Parathyroid adenoma (tissue), 2 donors: ENCODE data around the gene SMOC2.

Source experiments
- H2AFZ ChIP-seq: fragments of 300-600 bp; sonication (generic); one replicate; pipeline ENCODE4 v1.7.0; 2017; ENCODE audit warnings: antibody characterized with exemption, mild to moderate bottlenecking
- H3K27ac ChIP-seq: fragments of 300-600 bp; sonication (generic); one replicate; pipeline ENCODE4 v1.7.0; 2017
- H3K27me3 ChIP-seq: fragments of 300-600 bp; sonication (generic); one replicate; pipeline ENCODE4 v1.7.0; 2017; ENCODE audit warnings: low read length; ENCODE audit not compliant: control insufficient read depth, insufficient read depth
- H3K36me3 ChIP-seq: fragments of 300-600 bp; sonication (generic); one replicate; pipeline ENCODE4 v1.7.0; 2017; ENCODE audit warnings: low read length; ENCODE audit not compliant: control insufficient read depth, insufficient read depth
- H3K4me1 ChIP-seq: fragments of 300-600 bp; sonication (generic); one replicate; pipeline ENCODE4 v1.7.0; 2017; ENCODE audit warnings: control low read depth
- H3K4me2 ChIP-seq: fragments of 300-600 bp; sonication (generic); one replicate; pipeline ENCODE4 v1.7.0; 2017; ENCODE audit warnings: low read length
- H3K4me3 ChIP-seq: fragments of 300-600 bp; sonication (generic); one replicate; pipeline ENCODE4 v1.7.0; 2017; ENCODE audit warnings: low read depth, low read length
- H3K79me2 ChIP-seq: fragments of 300-600 bp; sonication (generic); one replicate; pipeline ENCODE4 v1.7.0; 2017; ENCODE audit warnings: control low read depth
- H3K9ac ChIP-seq: fragments of 300-600 bp; sonication (generic); one replicate; pipeline ENCODE4 v1.7.0; 2017; ENCODE audit warnings: mild to moderate bottlenecking
- H3K9me3 ChIP-seq: fragments of 300-600 bp; sonication (generic); one replicate; pipeline ENCODE4 v1.7.0; 2017; ENCODE audit warnings: low read length; ENCODE audit not compliant: control insufficient read depth
- TF ChIP-seq, protein P1 (sequence below): fragments of 300-600 bp; sonication (generic); IDR thresholded peaks from one replicate; pipeline ENCODE4 v1.7.0; 2017; ENCODE audit warnings: antibody characterized with exemption, mild to moderate bottlenecking
- donor health status: primary hyperparathyroidism.

The SMOC2 gene

DNA sequence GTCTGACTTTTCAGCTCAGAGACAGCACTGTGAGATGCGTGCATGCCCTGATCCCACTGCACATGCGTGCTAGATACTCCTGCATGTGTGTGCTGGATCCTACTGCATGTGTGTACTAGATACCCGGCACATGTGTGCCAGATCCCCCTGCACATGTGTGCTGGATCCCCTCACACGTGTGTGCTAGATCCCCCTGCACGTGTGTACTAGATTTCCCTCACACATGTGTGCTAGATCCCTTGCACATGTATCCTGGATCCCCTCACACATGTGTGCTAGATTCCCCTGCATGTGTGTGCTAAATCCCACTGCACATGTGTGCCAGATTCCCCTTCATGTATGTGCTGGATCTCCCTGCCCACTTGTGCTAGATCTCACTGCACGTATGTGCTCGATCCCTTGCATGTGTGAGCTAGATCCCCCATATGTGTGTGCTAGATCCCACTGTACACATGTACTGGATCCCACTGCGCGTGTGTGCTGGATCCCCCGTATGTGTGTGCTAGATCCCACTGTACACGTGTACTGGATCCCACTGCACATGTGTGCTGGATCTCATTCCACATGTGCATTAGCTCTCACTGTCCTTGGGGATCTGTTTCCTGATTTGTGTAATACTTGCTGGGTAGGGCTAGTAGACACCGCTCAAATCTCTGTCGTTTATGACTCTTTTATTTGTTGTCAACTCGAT is 214.6 kb downstream of the SMOC2 start:
- no peaks in the 10 kb centered on the region for H3K4me1 ChIP-seq
- H3K27ac ChIP-seq, result no peak overlapping the region
- H3K27me3 ChIP-seq, result no peaks in the 10 kb centered on the region
- no peak overlapping the region for H3K4me3 ChIP-seq
- no peak overlapping the region for H2AFZ ChIP-seq
- TF ChIP-seq, protein P1, sequence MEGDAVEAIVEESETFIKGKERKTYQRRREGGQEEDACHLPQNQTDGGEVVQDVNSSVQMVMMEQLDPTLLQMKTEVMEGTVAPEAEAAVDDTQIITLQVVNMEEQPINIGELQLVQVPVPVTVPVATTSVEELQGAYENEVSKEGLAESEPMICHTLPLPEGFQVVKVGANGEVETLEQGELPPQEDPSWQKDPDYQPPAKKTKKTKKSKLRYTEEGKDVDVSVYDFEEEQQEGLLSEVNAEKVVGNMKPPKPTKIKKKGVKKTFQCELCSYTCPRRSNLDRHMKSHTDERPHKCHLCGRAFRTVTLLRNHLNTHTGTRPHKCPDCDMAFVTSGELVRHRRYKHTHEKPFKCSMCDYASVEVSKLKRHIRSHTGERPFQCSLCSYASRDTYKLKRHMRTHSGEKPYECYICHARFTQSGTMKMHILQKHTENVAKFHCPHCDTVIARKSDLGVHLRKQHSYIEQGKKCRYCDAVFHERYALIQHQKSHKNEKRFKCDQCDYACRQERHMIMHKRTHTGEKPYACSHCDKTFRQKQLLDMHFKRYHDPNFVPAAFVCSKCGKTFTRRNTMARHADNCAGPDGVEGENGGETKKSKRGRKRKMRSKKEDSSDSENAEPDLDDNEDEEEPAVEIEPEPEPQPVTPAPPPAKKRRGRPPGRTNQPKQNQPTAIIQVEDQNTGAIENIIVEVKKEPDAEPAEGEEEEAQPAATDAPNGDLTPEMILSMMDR, result no peak
- H3K9me3 ChIP-seq, result no peaks in the 10 kb centered on the region
- no peak overlapping the region for H3K9ac ChIP-seq
- H3K36me3 ChIP-seq, result no peaks in the 10 kb centered on the region
- no peaks in the 10 kb centered on the region for H3K79me2 ChIP-seq
- H3K4me2 ChIP-seq, result no peak overlapping the region

DNA sequence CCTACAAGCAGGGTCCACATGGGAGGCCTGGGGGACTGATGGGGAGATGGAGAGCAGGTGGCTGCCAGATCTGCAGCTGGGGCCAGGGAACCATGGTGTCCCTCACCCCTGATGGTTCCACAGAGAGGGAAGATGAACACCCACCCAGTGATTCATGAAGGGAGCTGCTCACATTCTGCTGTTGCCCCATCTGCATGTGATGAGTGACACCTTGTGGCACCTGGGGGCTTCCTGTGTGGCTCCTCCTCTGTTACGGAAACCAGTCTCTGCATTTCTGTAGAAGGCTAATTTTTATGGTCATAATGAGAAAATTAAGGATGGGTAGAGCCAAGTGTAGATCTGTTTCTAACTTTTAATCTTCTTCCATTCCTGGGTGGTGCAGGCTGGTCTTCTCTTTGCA is 217.1 kb downstream of the SMOC2 start:
- Histone ChIP-seq H3K4me3 (no peak overlapping the region), H2AFZ (no peak overlapping the region), H3K4me1 (no peaks in the 10 kb centered on the region), H3K36me3 (no peaks in the 10 kb centered on the region), H3K27me3 (no peaks in the 10 kb centered on the region), H3K27ac (no peak overlapping the region), H3K9ac (no peak overlapping the region), H3K9me3 (no peaks in the 10 kb centered on the region), H3K4me2 (no peak overlapping the region), H3K79me2 (no peaks in the 10 kb centered on the region)
- TF ChIP-seq, protein P1, result no peak

DNA sequence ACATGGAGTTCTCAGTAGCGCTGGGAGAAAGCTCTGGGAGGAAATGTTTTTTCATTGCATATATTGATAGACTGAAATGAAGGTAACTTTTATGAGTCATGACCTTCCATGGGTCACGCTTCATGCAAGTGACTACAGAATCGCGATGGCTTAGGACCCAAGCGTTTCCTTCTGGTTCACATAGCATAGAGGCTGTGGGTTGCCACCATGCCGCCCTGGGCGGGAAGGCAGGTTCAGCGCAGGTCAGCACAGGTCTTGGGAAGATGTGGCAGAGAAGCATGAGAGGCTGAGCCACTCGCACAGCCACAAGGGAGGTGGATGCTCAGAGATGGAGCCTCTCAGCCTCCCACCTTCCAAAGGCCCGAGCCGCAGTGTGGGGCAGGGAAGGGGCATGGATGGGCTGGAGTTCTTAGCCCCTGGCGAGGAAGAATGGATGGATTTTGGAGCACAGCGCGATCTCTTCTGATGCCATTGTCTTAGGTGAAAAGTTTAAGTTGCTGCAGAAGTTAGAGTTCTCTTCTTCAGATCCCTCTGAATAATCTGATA is 219.5 kb downstream of the SMOC2 start:
- Histone ChIP-seq H3K4me2 (no peak overlapping the region), H3K9me3 (no peaks in the 10 kb centered on the region), H3K4me1 (no peaks in the 10 kb centered on the region), H3K27me3 (no peaks in the 10 kb centered on the region), H3K9ac (no peak overlapping the region), H3K79me2 (no peaks in the 10 kb centered on the region), H3K27ac (no peak overlapping the region), H2AFZ (no peak overlapping the region), H3K36me3 (no peaks in the 10 kb centered on the region), H3K4me3 (no peak overlapping the region)
- TF ChIP-seq, protein P1, result no peak

DNA sequence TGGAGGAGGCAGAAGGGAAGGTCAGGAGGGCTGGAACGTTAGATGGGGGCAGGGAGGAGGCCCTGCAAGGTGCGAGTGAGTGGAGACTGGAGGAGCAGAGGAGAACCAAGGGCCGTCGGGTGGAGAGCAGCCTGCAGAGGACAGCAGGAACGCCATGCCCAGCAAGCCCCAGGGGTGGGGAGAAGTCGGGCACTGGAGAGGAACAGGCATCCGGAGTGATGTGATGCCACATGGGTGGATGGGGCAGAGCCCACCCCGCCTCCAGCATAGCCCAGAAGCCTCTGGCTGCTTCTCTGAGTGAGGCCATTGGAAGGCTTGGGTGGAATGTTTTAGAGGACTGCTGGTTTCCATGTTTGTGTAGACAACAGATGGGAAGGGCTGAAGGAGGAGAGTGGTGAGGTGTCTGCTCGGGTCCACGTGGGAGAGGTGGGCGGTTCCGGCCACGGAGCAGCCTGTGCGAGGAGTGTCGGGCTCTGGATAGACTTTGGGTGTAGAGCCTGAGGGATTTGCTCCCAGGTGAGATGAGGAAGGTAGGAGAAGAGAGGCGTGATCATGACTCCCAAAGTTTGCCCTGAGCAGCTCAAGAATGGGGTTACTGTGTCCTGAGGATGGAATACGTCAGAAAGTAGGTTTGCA is 221.4 kb downstream of the SMOC2 start:
- no peaks in the 10 kb centered on the region for H3K36me3 ChIP-seq
- H3K9ac ChIP-seq, result no peak overlapping the region
- H3K27me3 ChIP-seq, result no peaks in the 10 kb centered on the region
- TF ChIP-seq, protein P1, result no peak
- no peak overlapping the region for H2AFZ ChIP-seq
- H3K4me2 ChIP-seq, result no peak overlapping the region
- H3K4me3 ChIP-seq, result no peak overlapping the region
- no peak overlapping the region for H3K27ac ChIP-seq
- no peaks in the 10 kb centered on the region for H3K4me1 ChIP-seq
- no peaks in the 10 kb centered on the region for H3K9me3 ChIP-seq
- H3K79me2 ChIP-seq, result no peaks in the 10 kb centered on the region
